ENCODE measurements around the gene TSHZ2.

Gene TSHZ2

GRCh38 chr20:53403029-53403428 is 430.9 kb downstream of the TSHZ2 start:
- Histone ChIP-seq H3K27ac (ENCODE audit: low read depth, low read length, poor library complexity, severe bottlenecking) (no peak overlapping the region), H3K4me3 (ENCODE audit: low read depth, low read length, poor library complexity, severe bottlenecking) (no peak overlapping the region), H3K9me3 (ENCODE audit: low read length) (no peaks in the 10 kb centered on the region), H3K4me1 (ENCODE audit: insufficient read depth, low read length, severe bottlenecking) (no peaks in the 10 kb centered on the region), H3K9ac (ENCODE audit: low read length) (no peak overlapping the region), H3F3A (ENCODE audit: insufficient read depth, low read length) (no peaks in the 10 kb centered on the region), H4K20me1 (ENCODE audit: insufficient read depth, low read length) (no peaks in the 10 kb centered on the region), H3K4me2 (ENCODE audit: low read length) (no peak overlapping the region), H3K27me3 (ENCODE audit: insufficient read depth, low read length) (no peaks in the 10 kb centered on the region), H3K36me3 (ENCODE audit: insufficient read depth, low read length) (no peaks in the 10 kb centered on the region; the same call in 1 of the 2 replicates), H3K9me2 (ENCODE audit: low read depth, low read length) (no peaks in the 10 kb centered on the region), H2AFZ (ENCODE audit: low read length) (no peak overlapping the region), H3K79me2 (ENCODE audit: insufficient read depth, low read length) (no peaks in the 10 kb centered on the region)
- TF ChIP-seq CTCF (IDR thresholded peaks at IDR 0.05; ENCODE audit: low read length): no peak
- TF ChIP-seq EZH2 (IDR thresholded peaks at IDR 0.05; ENCODE audit: borderline replicate concordance, low read length): no peak

- Histone ChIP-seq H4K20me1 (ENCODE audit: insufficient read depth, low read length) (no peaks in the 10 kb centered on the region), H3K9me3 (ENCODE audit: low read length) (no peaks in the 10 kb centered on the region), H3K4me2 (ENCODE audit: low read length) (no peak overlapping the region), H3F3A (ENCODE audit: insufficient read depth, low read length) (no peaks in the 10 kb centered on the region), H3K36me3 (ENCODE audit: insufficient read depth, low read length) (no peaks in the 10 kb centered on the region; the same call in 1 of the 2 replicates), H3K27me3 (ENCODE audit: insufficient read depth, low read length) (no peaks in the 10 kb centered on the region), H2AFZ (ENCODE audit: low read length) (no peak overlapping the region), H3K9ac (ENCODE audit: low read length) (no peak overlapping the region), H3K79me2 (ENCODE audit: insufficient read depth, low read length) (no peaks in the 10 kb centered on the region), H3K4me1 (ENCODE audit: insufficient read depth, low read length, severe bottlenecking) (no peaks in the 10 kb centered on the region), H3K27ac (ENCODE audit: low read depth, low read length, poor library complexity, severe bottlenecking) (no peak overlapping the region), H3K4me3 (ENCODE audit: low read depth, low read length, poor library complexity, severe bottlenecking) (no peak overlapping the region), H3K9me2 (ENCODE audit: low read depth, low read length) (no peaks in the 10 kb centered on the region)
- TF ChIP-seq CTCF (IDR thresholded peaks at IDR 0.05; ENCODE audit: low read length): no peak
- TF ChIP-seq EZH2 (IDR thresholded peaks at IDR 0.05; ENCODE audit: borderline replicate concordance, low read length): no peak
Observed at GRCh38 chr20:53405139-53405538, 433.0 kb downstream of the TSHZ2 start.

GRCh38 chr20:53406580-53406979 is 434.4 kb downstream of the TSHZ2 start:
- no peak for TF ChIP-seq EZH2 (IDR thresholded peaks at IDR 0.05; ENCODE audit: borderline replicate concordance, low read length)
- Histone ChIP-seq H3K9ac (ENCODE audit: low read length) (no peak overlapping the region), H3K79me2 (ENCODE audit: insufficient read depth, low read length) (no peaks in the 10 kb centered on the region), H3F3A (ENCODE audit: insufficient read depth, low read length) (no peaks in the 10 kb centered on the region), H3K27me3 (ENCODE audit: insufficient read depth, low read length) (no peaks in the 10 kb centered on the region), H3K4me1 (ENCODE audit: insufficient read depth, low read length, severe bottlenecking) (no peaks in the 10 kb centered on the region), H3K27ac (ENCODE audit: low read depth, low read length, poor library complexity, severe bottlenecking) (no peak overlapping the region), H3K9me3 (ENCODE audit: low read length) (no peaks in the 10 kb centered on the region), H4K20me1 (ENCODE audit: insufficient read depth, low read length) (no peaks in the 10 kb centered on the region), H3K9me2 (ENCODE audit: low read depth, low read length) (no peaks in the 10 kb centered on the region), H3K36me3 (ENCODE audit: insufficient read depth, low read length) (no peaks in the 10 kb centered on the region; the same call in 1 of the 2 replicates), H2AFZ (ENCODE audit: low read length) (no peak overlapping the region), H3K4me3 (ENCODE audit: low read depth, low read length, poor library complexity, severe bottlenecking) (no peak overlapping the region), H3K4me2 (ENCODE audit: low read length) (no peak overlapping the region)

- Histone ChIP-seq H3K9me2 (ENCODE audit: low read depth, low read length) (no peaks in the 10 kb centered on the region), H3K4me3 (ENCODE audit: low read depth, low read length, poor library complexity, severe bottlenecking) (no peak overlapping the region), H3K9me3 (ENCODE audit: low read length) (no peaks in the 10 kb centered on the region), H3K4me2 (ENCODE audit: low read length) (no peak overlapping the region), H3K36me3 (ENCODE audit: insufficient read depth, low read length) (no peaks in the 10 kb centered on the region), H4K20me1 (ENCODE audit: insufficient read depth, low read length) (no peaks in the 10 kb centered on the region), H3K27ac (ENCODE audit: low read depth, low read length, poor library complexity, severe bottlenecking) (no peak overlapping the region), H3F3A (ENCODE audit: insufficient read depth, low read length) (no peaks in the 10 kb centered on the region), H3K27me3 (ENCODE audit: insufficient read depth, low read length) (no peaks in the 10 kb centered on the region), H2AFZ (ENCODE audit: low read length) (no peak overlapping the region), H3K9ac (ENCODE audit: low read length) (no peak overlapping the region), H3K4me1 (ENCODE audit: insufficient read depth, low read length, severe bottlenecking) (peaks cover 10% of the 10 kb centered on the region), H3K79me2 (ENCODE audit: insufficient read depth, low read length) (no peaks in the 10 kb centered on the region)
- TF ChIP-seq EZH2 (IDR thresholded peaks at IDR 0.05; ENCODE audit: borderline replicate concordance, low read length): no peak
- no peak for TF ChIP-seq CTCF (IDR thresholded peaks at IDR 0.05; ENCODE audit: low read length)
Observed at GRCh38 chr20:53408691-53409446, 436.7 kb downstream of the TSHZ2 start.

All from OCI-LY1 (cell line).